ENCODE data around the gene CFAP299. TPM values are rescaled to one million over a fixed set of nuclear protein-coding genes. Genes with fewer than 3 reads are reported as not detected.

The CFAP299 gene
- total RNA-seq, 4 donors from 2014 or later, result not detected

DNA sequence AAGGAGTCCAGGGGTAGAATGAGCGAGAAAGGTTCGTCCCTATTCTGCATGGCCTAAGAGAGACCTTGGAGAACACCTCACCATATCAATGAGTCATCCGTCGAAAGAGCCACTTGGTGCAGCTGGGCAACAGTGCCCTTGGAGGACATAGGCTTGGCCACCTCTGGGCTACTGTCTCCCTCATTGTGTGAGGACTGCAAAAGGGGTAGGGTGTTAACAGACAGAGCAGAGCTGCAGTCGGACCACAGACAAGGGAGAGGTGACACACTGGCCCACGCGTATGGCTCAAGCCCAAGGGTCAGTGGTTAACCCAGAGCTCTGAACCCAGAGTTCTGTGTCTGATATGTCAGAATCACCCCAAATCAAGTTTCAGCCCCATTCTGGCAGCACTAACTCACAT, 576.8 kb downstream of the CFAP299 start:
- Histone ChIP-seq H3K4me3 (no peak overlapping the region), H3K9me3 (no peaks in the 10 kb centered on the region), H3K36me3 (no peaks in the 10 kb centered on the region), H3K27me3 (no peaks in the 10 kb centered on the region), H3K27ac (no peak overlapping the region), H3K4me1 (no peaks in the 10 kb centered on the region)
- TF ChIP-seq POLR2A (IDR thresholded peaks at IDR 0.05) (no peak), POLR2AphosphoS5 (IDR thresholded peaks at IDR 0.05) (no peak), EP300 (IDR thresholded peaks at IDR 0.05) (no peak)
- TF ChIP-seq, protein P1, sequence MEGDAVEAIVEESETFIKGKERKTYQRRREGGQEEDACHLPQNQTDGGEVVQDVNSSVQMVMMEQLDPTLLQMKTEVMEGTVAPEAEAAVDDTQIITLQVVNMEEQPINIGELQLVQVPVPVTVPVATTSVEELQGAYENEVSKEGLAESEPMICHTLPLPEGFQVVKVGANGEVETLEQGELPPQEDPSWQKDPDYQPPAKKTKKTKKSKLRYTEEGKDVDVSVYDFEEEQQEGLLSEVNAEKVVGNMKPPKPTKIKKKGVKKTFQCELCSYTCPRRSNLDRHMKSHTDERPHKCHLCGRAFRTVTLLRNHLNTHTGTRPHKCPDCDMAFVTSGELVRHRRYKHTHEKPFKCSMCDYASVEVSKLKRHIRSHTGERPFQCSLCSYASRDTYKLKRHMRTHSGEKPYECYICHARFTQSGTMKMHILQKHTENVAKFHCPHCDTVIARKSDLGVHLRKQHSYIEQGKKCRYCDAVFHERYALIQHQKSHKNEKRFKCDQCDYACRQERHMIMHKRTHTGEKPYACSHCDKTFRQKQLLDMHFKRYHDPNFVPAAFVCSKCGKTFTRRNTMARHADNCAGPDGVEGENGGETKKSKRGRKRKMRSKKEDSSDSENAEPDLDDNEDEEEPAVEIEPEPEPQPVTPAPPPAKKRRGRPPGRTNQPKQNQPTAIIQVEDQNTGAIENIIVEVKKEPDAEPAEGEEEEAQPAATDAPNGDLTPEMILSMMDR (IDR thresholded peaks at IDR 0.05), result no peak
- WGBS, result 92% methylated on average over 7 of the region's 7 CpGs
- DNase-seq (ENCODE audit: low spot score in 2 of 2), result no peak

DNA sequence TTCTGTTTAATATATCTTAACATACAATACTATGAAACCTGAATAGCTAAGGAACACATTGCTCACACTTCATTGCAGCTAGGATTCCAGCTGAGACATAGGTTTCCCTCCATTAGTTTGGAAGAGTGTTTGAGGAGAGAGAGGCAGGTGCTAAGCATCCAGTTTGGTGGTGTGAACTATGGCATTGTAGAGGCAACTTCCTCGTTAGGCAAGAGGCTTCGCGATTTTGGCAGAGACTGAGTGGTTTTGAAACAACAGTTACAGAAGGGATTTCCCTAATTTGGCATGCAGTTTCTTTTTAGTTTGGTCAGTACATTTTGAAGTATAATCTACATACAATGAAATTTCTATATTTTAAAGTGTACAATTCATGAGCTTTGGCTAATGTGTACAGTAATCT, 577.9 kb downstream of the CFAP299 start:
- Histone ChIP-seq H3K9me3 (no peaks in the 10 kb centered on the region), H3K4me3 (no peak overlapping the region), H3K27ac (no peak overlapping the region), H3K4me1 (no peaks in the 10 kb centered on the region), H3K27me3 (no peaks in the 10 kb centered on the region), H3K36me3 (no peaks in the 10 kb centered on the region)
- TF ChIP-seq, protein P1 (IDR thresholded peaks at IDR 0.05), result no peak
- TF ChIP-seq EP300 (IDR thresholded peaks at IDR 0.05), result no peak
- no peak for TF ChIP-seq POLR2A (IDR thresholded peaks at IDR 0.05)
- TF ChIP-seq POLR2AphosphoS5 (IDR thresholded peaks at IDR 0.05), result no peak
- 29% methylated on average over 3 of the region's 3 CpGs for WGBS
- DNase-seq (ENCODE audit: low spot score in 2 of 2), result no peak

DNA sequence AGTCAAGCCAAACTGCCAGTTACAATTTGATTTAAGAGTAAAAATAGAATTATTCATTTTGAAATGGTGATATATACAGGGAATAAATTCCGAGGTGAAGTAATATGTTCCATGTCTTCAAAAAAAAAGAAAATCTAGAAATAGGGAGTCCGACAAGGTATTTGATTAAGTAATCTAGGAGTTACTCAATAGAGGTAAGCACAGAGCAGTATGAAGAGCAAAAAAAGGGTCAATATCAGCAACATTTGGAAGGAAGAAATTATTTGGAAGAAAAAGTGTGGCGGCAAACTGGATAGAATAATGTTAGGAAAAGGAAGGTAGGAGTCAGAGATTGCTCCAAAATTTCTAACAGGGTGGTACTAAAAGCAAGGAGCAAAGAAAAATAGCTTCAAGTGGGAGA, 581.2 kb downstream of the CFAP299 start:
- TF ChIP-seq POLR2A (IDR thresholded peaks at IDR 0.05), result no peak
- TF ChIP-seq, protein P1 (IDR thresholded peaks at IDR 0.05), result no peak
- TF ChIP-seq EP300 (IDR thresholded peaks at IDR 0.05), result no peak
- TF ChIP-seq POLR2AphosphoS5 (IDR thresholded peaks at IDR 0.05), result no peak
- no peak for DNase-seq (ENCODE audit: low spot score in 2 of 2)
- Histone ChIP-seq H3K27ac (no peak overlapping the region), H3K36me3 (no peaks in the 10 kb centered on the region), H3K27me3 (no peaks in the 10 kb centered on the region), H3K4me1 (no peaks in the 10 kb centered on the region), H3K9me3 (no peaks in the 10 kb centered on the region), H3K4me3 (no peak overlapping the region)
- WGBS, result 84% methylated on average over 3 of the region's 3 CpGs

DNA sequence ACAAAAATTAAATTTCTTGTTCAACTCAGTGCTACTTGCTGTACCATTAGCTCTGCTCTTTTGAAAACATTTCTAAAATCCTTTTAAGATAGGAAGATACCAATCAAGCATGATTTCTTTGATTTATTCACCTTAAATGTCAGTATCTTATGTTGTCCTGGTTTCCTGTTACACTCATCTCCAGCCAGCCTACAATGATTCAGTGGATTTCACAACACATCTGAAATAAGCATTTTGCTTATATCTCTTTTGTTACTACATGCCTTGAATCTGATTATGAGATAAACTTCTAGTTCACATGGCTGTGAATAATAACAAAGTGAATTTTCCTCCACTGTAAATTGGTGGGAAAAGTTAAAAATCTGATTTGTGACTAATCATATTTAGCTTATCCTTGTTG, 582.5 kb downstream of the CFAP299 start:
- no peak overlapping the region for H3K4me3 ChIP-seq
- DNase-seq (ENCODE audit: low spot score in 2 of 2), result no peak
- no peaks in the 10 kb centered on the region for H3K36me3 ChIP-seq
- H3K27ac ChIP-seq, result no peak overlapping the region
- H3K27me3 ChIP-seq, result no peaks in the 10 kb centered on the region
- no peaks in the 10 kb centered on the region for H3K4me1 ChIP-seq
- no peaks in the 10 kb centered on the region for H3K9me3 ChIP-seq
- TF ChIP-seq POLR2A (IDR thresholded peaks at IDR 0.05) (no peak), POLR2AphosphoS5 (IDR thresholded peaks at IDR 0.05) (no peak), EP300 (IDR thresholded peaks at IDR 0.05) (no peak)
- TF ChIP-seq, protein P1 (IDR thresholded peaks at IDR 0.05), result no peak

DNA sequence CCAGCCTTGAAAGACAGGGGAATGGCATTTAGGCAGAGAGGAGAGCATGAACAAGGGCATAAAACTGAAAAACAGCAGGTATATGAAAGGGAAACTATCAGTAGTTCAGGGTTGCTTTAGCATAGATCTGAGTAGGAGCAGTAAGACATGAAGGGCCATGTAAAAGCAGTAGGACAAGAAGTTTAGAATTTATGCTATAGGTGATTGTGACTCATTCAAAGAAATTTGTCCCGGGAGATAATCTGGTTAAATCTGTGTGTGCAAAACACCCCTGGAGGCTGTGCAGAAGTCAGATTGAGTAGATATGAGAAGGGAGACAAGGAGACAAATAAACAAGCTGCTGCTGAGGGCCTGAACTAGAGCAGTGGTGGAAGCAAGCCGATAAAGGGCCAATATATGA, 585.9 kb downstream of the CFAP299 start:
- DNase-seq (ENCODE audit: low spot score in 2 of 2), result no peak
- Histone ChIP-seq H3K4me3 (no peak overlapping the region), H3K4me1 (no peaks in the 10 kb centered on the region), H3K27ac (no peak overlapping the region), H3K27me3 (no peaks in the 10 kb centered on the region), H3K36me3 (no peaks in the 10 kb centered on the region), H3K9me3 (no peaks in the 10 kb centered on the region)
- WGBS, result 54% methylated on average over 2 of the region's 2 CpGs
- TF ChIP-seq POLR2AphosphoS5 (IDR thresholded peaks at IDR 0.05) (no peak), POLR2A (IDR thresholded peaks at IDR 0.05) (no peak), EP300 (IDR thresholded peaks at IDR 0.05) (no peak)
- TF ChIP-seq, protein P1 (IDR thresholded peaks at IDR 0.05), result no peak
